Colonic mucosa (tissue), 4 donors: ENCODE data around the gene TNFSF13. TPM values are rescaled to one million over a fixed set of nuclear protein-coding genes. Genes with fewer than 3 reads are reported as not detected.

Experiments used
- DNase-seq: peaks from one replicate; pipeline ENCODE4 v3.0.0-alpha.2; 2020
- H3K27ac ChIP-seq: fragments of 200-600 bp; one replicate; pipeline ENCODE4 v1.8.0; 2021
- H3K27me3 ChIP-seq: fragments of 200-600 bp; one replicate; pipeline ENCODE4 v1.8.0; 2021
- H3K36me3 ChIP-seq: fragments of 200-600 bp; one replicate; pipeline ENCODE4 v1.8.0; 2021
- H3K4me1 ChIP-seq: fragments of 200-600 bp; one replicate; pipeline ENCODE4 v1.8.0; 2021; ENCODE audit warnings: mild to moderate bottlenecking
- H3K4me3 ChIP-seq: fragments of 200-600 bp; one replicate; pipeline ENCODE4 v1.8.0; 2021
- H3K9ac ChIP-seq, 2 donors: one replicate each; pipeline ENCODE4 v1.7.0; 2013; ENCODE audit warnings: control low read depth in 2 of 2, low read depth in 2 of 2, low read length in 2 of 2
- H3K9me3 ChIP-seq: fragments of 200-600 bp; one replicate; pipeline ENCODE4 v1.8.0; 2021
- CTCF ChIP-seq: fragments of 200-600 bp; IDR thresholded peaks from one replicate; pipeline ENCODE4 v1.8.0; 2022; ENCODE audit warnings: antibody characterized with exemption, mild to moderate bottlenecking
- intact Hi-C: fragments of 100-400 bp; cut with DNase I; formaldehyde crosslinking; loops from one replicate; pipeline ENCODE4 v1.14.1; 2022
- total RNA-seq, 2 donors: library from RNA; stranded (reverse); fragmentation: NEBNext Ultra II Directional in 1 of 2; extraction: Animal tissue kit (Norgen Biotek cat#: 25700) in 1 of 2; gene quantifications; one replicate each; pipeline ENCODE4 v1.2.1, GENCODE V29; 2021
- donor health status: healthy.
- donor health status: DM: no; HTN: no; CAD: no.
- donor health status: DM: no; HTN: no; CAD: no.

TNFSF13 gene
- total RNA-seq, 2 donors from 2014 or later = 67.5 to 125 TPM

DNA sequence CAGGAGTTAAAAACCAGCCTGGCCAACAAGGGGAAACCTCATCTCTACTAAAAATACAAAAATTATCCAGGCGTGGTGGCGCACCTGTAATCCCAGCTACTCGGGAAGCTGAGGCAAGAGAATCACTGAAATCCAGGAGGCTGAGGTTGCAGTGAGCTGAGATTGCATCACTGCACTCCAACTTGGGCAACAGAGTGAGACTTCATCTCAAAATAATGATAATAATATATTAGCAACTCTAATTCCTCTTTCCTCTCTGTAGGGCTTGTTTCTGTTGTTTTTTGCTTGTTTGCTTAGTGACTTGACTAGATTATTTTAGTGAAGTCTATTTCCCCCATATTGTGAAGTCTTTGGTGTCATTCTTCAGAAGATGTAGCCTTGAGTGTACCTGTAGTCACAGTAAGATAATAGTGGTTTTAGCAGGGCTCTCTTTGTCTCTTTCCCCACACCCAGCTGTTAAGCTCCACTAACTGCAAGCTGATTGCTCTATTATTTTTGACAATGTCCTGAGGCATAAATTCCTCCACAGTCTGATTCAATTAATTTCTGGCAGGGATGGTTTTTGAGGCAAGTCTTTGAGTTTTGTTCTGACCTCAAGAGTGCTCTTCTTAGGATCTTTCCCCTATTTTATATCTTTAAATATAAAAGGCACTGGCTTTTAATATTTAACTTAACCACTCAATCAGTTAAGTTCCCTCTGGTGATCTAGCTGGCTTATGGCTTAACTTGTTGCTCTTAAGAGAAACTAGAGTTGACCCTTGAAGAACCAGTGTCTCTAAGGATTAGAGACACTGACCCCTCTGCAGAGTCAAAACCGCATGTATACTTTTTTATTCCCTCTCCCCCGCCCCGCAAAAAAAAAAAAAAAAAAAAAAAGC, 28.3 kb upstream of the TNFSF13 start:
- H3K27ac ChIP-seq = no peak overlapping the region
- TF ChIP-seq CTCF = no peak
- DNase-seq = no peak

GRCh38 chr17:7538050-7538449, 20.5 kb upstream of the TNFSF13 start:
- no peaks in the 10 kb centered on the region for H3K4me1 ChIP-seq
- H3K27me3 ChIP-seq = no peaks in the 10 kb centered on the region
- H3K36me3 ChIP-seq = no peaks in the 10 kb centered on the region
- no peak overlapping the region for H3K9ac ChIP-seq
- TF ChIP-seq CTCF = no peak
- no peaks in the 10 kb centered on the region for H3K9me3 ChIP-seq
- no peak for DNase-seq
- intact Hi-C loops = no loop called here
- H3K4me3 ChIP-seq = no peak overlapping the region
- no peak overlapping the region for H3K27ac ChIP-seq

More for the DNA sequence above, 28.3 kb upstream of the TNFSF13 start:
- no peaks in the 10 kb centered on the region for H3K9me3 ChIP-seq
- no peaks in the 10 kb centered on the region for H3K27me3 ChIP-seq
- intact Hi-C loops = no loop called here
- no peaks in the 10 kb centered on the region for H3K36me3 ChIP-seq
- no peak overlapping the region for H3K4me3 ChIP-seq
- H3K4me1 ChIP-seq = no peaks in the 10 kb centered on the region
- no peak overlapping the region for H3K9ac ChIP-seq

DNA sequence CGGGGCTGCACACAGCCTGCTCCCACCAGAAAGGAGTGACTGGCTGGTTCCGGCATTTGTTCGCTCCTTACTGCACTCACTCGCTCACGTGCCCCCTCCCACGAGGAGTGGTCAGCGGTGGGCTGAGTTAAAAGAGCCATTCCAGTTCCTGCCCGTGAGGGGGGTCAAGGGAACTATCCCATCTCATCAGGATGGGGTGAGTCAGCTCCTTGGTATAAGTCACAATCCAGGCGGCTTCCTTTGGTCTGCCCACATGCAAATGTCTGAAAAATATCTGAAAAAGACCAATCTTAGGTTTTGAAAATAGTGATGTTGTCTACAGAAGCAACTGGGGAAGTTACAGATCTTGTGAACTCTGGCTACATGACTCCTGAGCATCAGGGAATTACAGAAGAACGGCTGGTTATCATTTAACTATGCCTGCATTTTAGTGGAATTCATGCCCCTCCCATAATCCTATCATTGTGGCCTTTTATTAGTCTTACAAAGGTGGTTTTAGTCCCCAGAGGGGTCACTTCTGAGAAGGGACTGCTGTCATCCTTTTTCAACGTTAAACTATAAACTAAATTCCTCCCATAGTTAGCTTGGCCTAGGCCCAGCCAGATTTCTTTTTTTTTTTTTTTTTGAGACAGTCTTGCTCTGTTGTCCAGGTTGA, 19.5 kb upstream of the TNFSF13 start:
- no peaks in the 10 kb centered on the region for H3K4me1 ChIP-seq
- intact Hi-C loops = no loop called here
- no peak for DNase-seq
- H3K9ac ChIP-seq = no peak overlapping the region
- H3K9me3 ChIP-seq = no peaks in the 10 kb centered on the region
- no peaks in the 10 kb centered on the region for H3K36me3 ChIP-seq
- H3K4me3 ChIP-seq = no peak overlapping the region
- no peak for TF ChIP-seq CTCF
- H3K27ac ChIP-seq = no peak overlapping the region
- H3K27me3 ChIP-seq = no peaks in the 10 kb centered on the region

- Histone ChIP-seq H3K27me3 (no peaks in the 10 kb centered on the region), H3K9me3 (no peaks in the 10 kb centered on the region), H3K27ac (no peak overlapping the region), H3K36me3 (no peaks in the 10 kb centered on the region), H3K4me1 (no peaks in the 10 kb centered on the region), H3K9ac (no peak overlapping the region), H3K4me3 (no peak overlapping the region)
- TF ChIP-seq CTCF = no peak
- intact Hi-C loops = no loop called here
- no peak for DNase-seq
These were observed 17.4 kb upstream of the TNFSF13 start for GRCh38 chr17:7541074-7541621.

DNA sequence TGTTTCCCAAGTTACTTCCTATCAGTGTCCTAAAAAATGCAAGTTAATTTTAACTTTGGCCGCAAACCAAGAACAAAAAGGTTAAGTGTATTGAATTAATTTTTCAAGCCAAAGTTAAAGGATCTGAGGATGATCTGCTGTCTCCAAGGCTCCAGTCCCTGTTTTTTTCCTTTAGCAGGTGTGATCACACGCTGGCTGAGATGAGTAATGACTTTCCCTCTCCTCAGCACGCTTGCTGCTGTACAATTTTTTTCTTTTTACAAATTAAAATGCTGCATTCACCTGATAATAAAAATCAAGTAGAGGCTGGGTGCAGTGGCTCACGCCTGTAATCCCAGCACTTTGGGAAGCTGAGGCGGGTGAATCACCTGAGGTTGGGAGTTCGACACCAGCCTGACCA, 13.6 kb upstream of the TNFSF13 start:
- TF ChIP-seq CTCF = no peak
- no peak overlapping the region for H3K9ac ChIP-seq
- H3K4me3 ChIP-seq = no peak overlapping the region
- intact Hi-C loops = no loop called here
- no peaks in the 10 kb centered on the region for H3K27me3 ChIP-seq
- H3K36me3 ChIP-seq = no peaks in the 10 kb centered on the region
- no peak overlapping the region for H3K27ac ChIP-seq
- no peaks in the 10 kb centered on the region for H3K9me3 ChIP-seq
- H3K4me1 ChIP-seq = peaks cover 5% of the 10 kb centered on the region
- no peak for DNase-seq
